ENCODE data around the gene HORMAD1.
"Not testable (repeated sequence)": the region's sequence is repeated elsewhere in the genome, so short reads cannot be mapped to it uniquely, and the experiment has no call there.

Gene HORMAD1

GRCh38 chr1:150720703-150721102 is at the start of gene HORMAD1:
TSS of gene HORMAD1 (minus strand) at chr1:150720895. CDS start at chr1:150719505, 1,390 bp downstream.
- no peak for DNase-seq (ENCODE audit: low read depth, low spot score)

GRCh38 chr1:150767704-150768103 is 47.0 kb upstream of the HORMAD1 start:
- not testable (repeated sequence) for DNase-seq (ENCODE audit: low read depth, low spot score)

- not testable (repeated sequence) for DNase-seq (ENCODE audit: low read depth, low spot score)
Observed at GRCh38 chr1:150765977-150766301, 45.2 kb upstream of the HORMAD1 start.

GRCh38 chr1:150765296-150765976 is 44.7 kb upstream of the HORMAD1 start, which contains the start of gene CTSS:
TSS of gene CTSS (minus strand) at chr1:150765778. CDS start at chr1:150764763, 1,015 bp downstream.
- no peak for DNase-seq (ENCODE audit: low read depth, low spot score)

- DNase-seq (ENCODE audit: low read depth, low spot score): no peak
Observed at GRCh38 chr1:150764617-150765101, 44.0 kb upstream of the HORMAD1 start.

- DNase-seq (ENCODE audit: low read depth, low spot score): no peak
Observed at GRCh38 chr1:150763018-150763417, 42.3 kb upstream of the HORMAD1 start.

- no peak for DNase-seq (ENCODE audit: low read depth, low spot score)
Observed at GRCh38 chr1:150762552-150762951, 41.9 kb upstream of the HORMAD1 start.

- no peak for DNase-seq (ENCODE audit: low read depth, low spot score)
Observed at GRCh38 chr1:150761801-150762200, 41.1 kb upstream of the HORMAD1 start.

- no peak for DNase-seq (ENCODE audit: low read depth, low spot score)
Observed at GRCh38 chr1:150760013-150760412, 39.3 kb upstream of the HORMAD1 start.

- DNase-seq (ENCODE audit: low read depth, low spot score): no peak
Observed at GRCh38 chr1:150753416-150753815, 32.7 kb upstream of the HORMAD1 start.

- DNase-seq (ENCODE audit: low read depth, low spot score): no peak
Observed at GRCh38 chr1:150751443-150751842, 30.7 kb upstream of the HORMAD1 start.

GRCh38 chr1:150749720-150750311 is 29.1 kb upstream of the HORMAD1 start:
- DNase-seq (ENCODE audit: low read depth, low spot score): no peak

- no peak for DNase-seq (ENCODE audit: low read depth, low spot score)
Observed at GRCh38 chr1:150748878-150749719, 28.4 kb upstream of the HORMAD1 start.

- DNase-seq (ENCODE audit: low read depth, low spot score): no peak
Observed at GRCh38 chr1:150730130-150730721, 9.5 kb upstream of the HORMAD1 start.

GRCh38 chr1:150724336-150724735 is 3.6 kb upstream of the HORMAD1 start:
- DNase-seq (ENCODE audit: low read depth, low spot score): no peak

GRCh38 chr1:150720098-150720497 is 597 bp downstream of the HORMAD1 start:
- no peak for DNase-seq (ENCODE audit: low read depth, low spot score)

GRCh38 chr1:150718225-150718891 is 2.3 kb downstream of the HORMAD1 start:
- no peak for DNase-seq (ENCODE audit: low read depth, low spot score)

- DNase-seq (ENCODE audit: low read depth, low spot score): not testable (repeated sequence)
Observed at GRCh38 chr1:150709031-150709430, 11.7 kb downstream of the HORMAD1 start.

- DNase-seq (ENCODE audit: low read depth, low spot score): no peak
Observed at GRCh38 chr1:150708595-150708994, 12.1 kb downstream of the HORMAD1 start.

- DNase-seq (ENCODE audit: low read depth, low spot score): no peak
Observed at GRCh38 chr1:150706091-150706490, 14.6 kb downstream of the HORMAD1 start.

GRCh38 chr1:150703427-150703826 is 17.3 kb downstream of the HORMAD1 start:
- no peak for DNase-seq (ENCODE audit: low read depth, low spot score)

All from iPS DF 19.7 (cell line).